NB4 (cell line): ENCODE results near the gene OTUD5.

Experiments used
- MYC ChIP-seq: IDR thresholded peaks from 2 replicates; pipeline ENCODE4 v1.6.1; 2011; ENCODE audit warnings: low read depth, low read length
- POLR2A ChIP-seq: IDR thresholded peaks from 2 replicates; pipeline ENCODE4 v1.6.1; 2011; ENCODE audit warnings: mild to moderate bottlenecking; ENCODE audit not compliant: insufficient read length; ENCODE audit errors: extremely low read depth
- TF ChIP-seq, protein P1 (sequence below): IDR thresholded peaks from one replicate; pipeline ENCODE4 v1.5.1; 2012; ENCODE audit warnings: low read depth, low read length
- TF ChIP-seq, protein P2 (sequence below): IDR thresholded peaks from 2 replicates; pipeline ENCODE4 v1.6.1; 2011; ENCODE audit warnings: low read depth, low read length

DNA sequence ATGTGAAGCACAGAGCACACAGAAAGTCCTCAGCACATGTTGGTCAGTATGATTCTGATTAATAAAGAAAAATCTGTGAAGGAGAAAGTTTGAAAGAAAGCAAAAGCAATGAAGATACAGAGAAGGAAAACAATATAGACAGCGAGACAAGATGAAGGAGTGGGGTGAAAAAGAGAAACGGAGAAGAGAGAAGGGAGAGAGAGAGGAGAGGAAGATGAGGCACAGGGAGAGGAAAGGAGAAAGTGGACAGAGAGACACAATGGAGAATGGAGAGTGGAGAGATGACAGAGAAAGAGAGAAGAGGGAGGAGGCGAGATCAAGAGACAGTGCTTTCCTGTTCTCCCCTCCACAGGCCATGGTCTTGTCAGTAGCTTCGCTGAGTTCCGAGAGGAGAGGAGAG is 18.1 kb upstream of the OTUD5 start:
- no peak for TF ChIP-seq POLR2A
- TF ChIP-seq, protein P1, sequence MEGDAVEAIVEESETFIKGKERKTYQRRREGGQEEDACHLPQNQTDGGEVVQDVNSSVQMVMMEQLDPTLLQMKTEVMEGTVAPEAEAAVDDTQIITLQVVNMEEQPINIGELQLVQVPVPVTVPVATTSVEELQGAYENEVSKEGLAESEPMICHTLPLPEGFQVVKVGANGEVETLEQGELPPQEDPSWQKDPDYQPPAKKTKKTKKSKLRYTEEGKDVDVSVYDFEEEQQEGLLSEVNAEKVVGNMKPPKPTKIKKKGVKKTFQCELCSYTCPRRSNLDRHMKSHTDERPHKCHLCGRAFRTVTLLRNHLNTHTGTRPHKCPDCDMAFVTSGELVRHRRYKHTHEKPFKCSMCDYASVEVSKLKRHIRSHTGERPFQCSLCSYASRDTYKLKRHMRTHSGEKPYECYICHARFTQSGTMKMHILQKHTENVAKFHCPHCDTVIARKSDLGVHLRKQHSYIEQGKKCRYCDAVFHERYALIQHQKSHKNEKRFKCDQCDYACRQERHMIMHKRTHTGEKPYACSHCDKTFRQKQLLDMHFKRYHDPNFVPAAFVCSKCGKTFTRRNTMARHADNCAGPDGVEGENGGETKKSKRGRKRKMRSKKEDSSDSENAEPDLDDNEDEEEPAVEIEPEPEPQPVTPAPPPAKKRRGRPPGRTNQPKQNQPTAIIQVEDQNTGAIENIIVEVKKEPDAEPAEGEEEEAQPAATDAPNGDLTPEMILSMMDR = no peak
- TF ChIP-seq, protein P2, sequence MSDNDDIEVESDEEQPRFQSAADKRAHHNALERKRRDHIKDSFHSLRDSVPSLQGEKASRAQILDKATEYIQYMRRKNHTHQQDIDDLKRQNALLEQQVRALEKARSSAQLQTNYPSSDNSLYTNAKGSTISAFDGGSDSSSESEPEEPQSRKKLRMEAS = no peak
- no peak for TF ChIP-seq MYC
